Activated CD4-positive, alpha-beta T cell treated with anti-CD3 and anti-CD28 coated beads for 36 hours (primary cell): ENCODE results near the gene KRT16. TPM values are rescaled to one million over a fixed set of nuclear protein-coding genes. Genes with fewer than 3 reads are reported as not detected.
"Not testable (repeated sequence)": the region's sequence is repeated elsewhere in the genome, so short reads cannot be mapped to it uniquely, and the experiment has no call there.

Source experiments
- ATAC-seq: fragments of 200-7000 bp; cut with Tn5 transposase; one replicate; pipeline ENCODE4 v1.10.0; 2021; ENCODE audit warnings: mild to moderate bottlenecking, moderate library complexity
- CTCF ChIA-PET: fragments of 350-600 bp; sonication (Branson Sonifier 250); formaldehyde crosslinking; loops from one replicate; lab custom pipeline; 2021; ENCODE audit warnings: antibody characterized with exemption; lab: Charles Lee
- POLR2A ChIA-PET: fragments of 350-600 bp; sonication (Branson Sonifier 250); formaldehyde crosslinking; loops from one replicate; lab custom pipeline; 2021; ENCODE audit warnings: antibody characterized with exemption, inconsistent platforms; lab: Charles Lee
- DNase-seq: peaks from one replicate; pipeline ENCODE4 v3.0.0-alpha.2; 2020
- H3K27ac Mint-ChIP-seq: one replicate; pipeline ENCODE4 v1.8.0; 2021; ENCODE audit warnings: mixed read lengths
- H3K27me3 Mint-ChIP-seq: one replicate; pipeline ENCODE4 v1.8.0; 2021; ENCODE audit warnings: mixed read lengths
- H3K36me3 Mint-ChIP-seq: one replicate; pipeline ENCODE4 v1.8.0; 2021; ENCODE audit warnings: low read depth, mixed read lengths
- H3K4me1 Mint-ChIP-seq: one replicate; pipeline ENCODE4 v1.8.0; 2021; ENCODE audit warnings: mixed read lengths
- H3K4me3 Mint-ChIP-seq: one replicate; pipeline ENCODE4 v1.8.0; 2021; ENCODE audit warnings: mild to moderate bottlenecking, moderate library complexity, mixed read lengths
- H3K9me3 Mint-ChIP-seq: one replicate; pipeline ENCODE4 v1.8.0; 2021; ENCODE audit warnings: low read depth, mixed read lengths
- intact Hi-C, 2 experiments: fragments of 100-400 bp; cut with DNase I in 1 of 2; cut with micrococcal nuclease in 1 of 2; formaldehyde crosslinking; loops; one replicate each; pipeline versions ENCODE4 v1.14.2 to v1.15.1; 2022 to 2024; cut with DNase I, micrococcal nuclease
- total RNA-seq, 2 experiments: library from RNA; stranded (reverse); gene quantifications; one replicate each; pipeline ENCODE4 v1.2.3, GENCODE V29; 2021

Gene KRT16
- total RNA-seq, 2 experiments from 2014 or later: not detected

DNA sequence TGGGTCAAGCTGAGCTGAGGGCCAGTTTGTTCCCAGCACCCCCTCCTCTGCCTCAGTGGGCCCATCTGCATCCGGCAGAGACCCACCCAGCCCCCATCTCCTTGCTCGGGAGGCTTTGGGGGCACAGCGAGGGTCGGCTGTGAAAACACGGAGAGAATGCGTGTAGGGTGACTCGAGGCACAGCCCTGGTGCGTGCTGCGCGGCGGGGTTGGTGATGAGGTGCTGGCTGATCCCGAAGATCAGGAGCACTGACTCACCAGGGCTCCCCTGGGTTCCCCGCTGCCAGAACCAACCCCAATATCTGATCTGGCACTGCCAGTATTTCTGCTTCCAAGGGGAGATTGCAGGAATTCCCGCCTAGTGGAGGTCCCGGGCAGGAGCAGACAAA, 19.3 kb upstream of the KRT16 start:
- intact Hi-C loops: no loop called here
- no peaks in the 10 kb centered on the region for H3K27me3 Mint-ChIP-seq
- H3K9me3 Mint-ChIP-seq: no peaks in the 10 kb centered on the region
- no peak overlapping the region for H3K27ac Mint-ChIP-seq
- CTCF ChIA-PET: no interaction called here
- H3K36me3 Mint-ChIP-seq: no peaks in the 10 kb centered on the region
- H3K4me3 Mint-ChIP-seq: no peak overlapping the region
- ATAC-seq: no peak
- DNase-seq: no peak
- no peaks in the 10 kb centered on the region for H3K4me1 Mint-ChIP-seq
- POLR2A ChIA-PET: no interaction called here

DNA sequence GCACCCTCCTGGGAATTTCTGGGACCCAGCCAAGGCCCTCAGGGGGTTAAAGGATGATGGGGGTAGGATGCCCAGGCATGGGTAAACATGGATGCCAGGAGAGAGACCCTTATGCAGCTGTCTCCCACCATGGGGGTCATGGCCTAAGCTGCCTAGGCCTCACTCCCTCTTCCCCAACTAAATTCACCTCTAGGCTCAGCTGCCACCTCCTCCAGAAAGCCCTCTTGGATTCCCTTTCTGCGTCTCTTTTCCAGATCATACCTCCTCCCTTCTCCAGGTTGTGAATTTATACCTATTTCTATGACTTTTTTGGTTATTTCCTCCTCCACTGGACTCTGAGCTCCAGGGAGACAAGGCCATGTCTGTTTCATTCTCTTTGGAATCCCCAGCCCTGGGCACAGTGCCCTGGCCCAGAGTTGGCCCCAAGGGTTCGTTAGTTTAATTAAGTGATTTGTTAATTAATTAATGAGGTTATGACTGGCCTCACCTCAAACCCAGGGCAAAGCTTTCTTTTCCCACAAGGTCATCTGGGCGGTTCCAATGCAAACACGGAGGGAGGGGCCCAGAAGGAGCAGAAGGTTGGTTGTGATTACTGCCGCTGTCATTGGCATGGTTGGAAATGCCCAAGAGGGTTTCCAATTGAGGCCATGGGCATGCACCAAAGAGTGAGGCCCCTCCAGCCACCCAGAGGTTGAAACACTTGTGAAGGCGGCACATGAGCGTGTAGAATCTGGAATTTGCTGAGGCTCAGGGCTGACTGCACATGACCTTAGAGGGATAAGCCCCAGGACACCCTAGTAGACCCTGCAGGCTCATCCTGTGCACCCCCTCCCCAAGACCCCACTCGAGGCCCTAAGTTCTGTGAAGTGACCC, 18.7 kb upstream of the KRT16 start:
- Mint-ChIP-seq H3K4me3 (no peak overlapping the region), H3K9me3 (no peaks in the 10 kb centered on the region), H3K36me3 (no peaks in the 10 kb centered on the region), H3K4me1 (no peaks in the 10 kb centered on the region), H3K27ac (no peak overlapping the region), H3K27me3 (no peaks in the 10 kb centered on the region)
- ATAC-seq (no peak), DNase-seq (no peak)
- ChIA-PET CTCF (interaction anchor here (0.6 kb wide), 1 partner anchor 81 kb away, joined by 3 read pairs; no protein-coding TSS in a partner anchor), POLR2A (interaction anchor here (0.6 kb wide), 1 partner anchor 1925 kb away, joined by 3 read pairs; no protein-coding TSS in a partner anchor)
- intact Hi-C loops: no loop called here

DNA sequence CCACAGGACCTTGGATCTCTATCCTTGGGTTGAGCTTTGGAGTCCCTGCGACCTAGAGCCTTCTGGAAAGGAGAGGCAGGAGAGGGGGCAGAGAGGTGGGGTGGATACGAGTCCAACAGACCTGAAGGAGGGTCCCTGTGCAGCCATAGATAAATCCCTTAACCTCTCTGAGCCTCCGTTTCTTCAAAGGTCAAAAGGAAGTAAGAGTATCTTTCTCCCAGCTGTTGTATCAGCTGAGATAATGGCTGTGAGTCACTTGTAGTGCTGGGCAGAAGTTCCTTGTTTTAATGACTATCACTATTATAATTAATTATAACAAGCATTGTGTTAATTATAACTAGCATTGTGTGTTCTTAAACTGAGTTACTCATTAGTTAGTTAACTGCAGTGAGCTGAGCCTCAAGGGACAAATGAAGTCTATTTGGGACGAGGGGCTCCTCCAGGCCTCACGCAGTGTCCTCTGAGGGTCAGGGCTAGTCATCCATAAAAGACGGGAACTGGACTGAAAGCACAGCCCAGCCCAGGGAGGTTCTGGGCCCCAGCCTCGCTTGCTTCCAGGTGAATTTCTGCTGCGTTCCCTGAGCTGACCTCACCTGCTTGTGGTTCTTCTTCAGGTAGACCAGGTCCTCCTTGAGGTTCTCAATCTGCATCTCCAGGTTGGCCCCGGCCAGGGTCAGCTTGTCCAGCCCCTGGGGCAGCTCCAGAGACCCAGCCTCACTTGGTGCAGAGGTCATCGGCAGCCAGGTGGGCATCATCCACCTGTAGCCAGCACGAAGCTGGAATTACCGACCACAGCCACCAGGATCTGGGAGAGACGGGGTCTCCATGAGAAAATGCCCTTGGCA, 17.5 kb upstream of the KRT16 start:
- DNase-seq (no peak), ATAC-seq (no peak)
- Mint-ChIP-seq H3K27me3 (no peaks in the 10 kb centered on the region), H3K27ac (no peak overlapping the region), H3K36me3 (no peaks in the 10 kb centered on the region), H3K4me1 (no peaks in the 10 kb centered on the region), H3K9me3 (no peaks in the 10 kb centered on the region), H3K4me3 (no peak overlapping the region)
- ChIA-PET POLR2A (no interaction called here), CTCF (no interaction called here)
- intact Hi-C loops: no loop called here

DNA sequence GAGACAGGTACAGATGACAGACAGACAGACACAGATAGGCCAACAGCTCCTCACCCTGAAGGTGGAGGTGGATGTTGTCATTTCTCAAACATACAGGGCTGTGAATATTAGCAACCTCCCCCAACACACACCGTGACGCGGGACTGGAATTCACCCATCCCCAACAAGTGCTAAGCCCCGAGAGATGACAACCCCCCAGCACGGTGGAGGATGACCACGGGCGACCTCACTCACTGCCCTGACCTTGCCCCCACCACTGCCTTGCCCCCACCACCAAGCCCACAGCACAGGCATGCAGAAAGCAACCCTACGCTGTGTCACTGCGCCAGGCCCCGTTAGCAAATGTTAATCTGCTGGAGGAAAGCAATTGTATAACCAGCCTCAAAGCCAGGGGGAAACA, 16.7 kb upstream of the KRT16 start:
- Mint-ChIP-seq H3K27ac (no peak overlapping the region), H3K36me3 (no peaks in the 10 kb centered on the region), H3K27me3 (no peaks in the 10 kb centered on the region), H3K9me3 (no peaks in the 10 kb centered on the region), H3K4me3 (no peak overlapping the region), H3K4me1 (no peaks in the 10 kb centered on the region)
- DNase-seq (no peak), ATAC-seq (no peak)
- ChIA-PET CTCF (no interaction called here), POLR2A (no interaction called here)
- intact Hi-C loops: no loop called here

DNA sequence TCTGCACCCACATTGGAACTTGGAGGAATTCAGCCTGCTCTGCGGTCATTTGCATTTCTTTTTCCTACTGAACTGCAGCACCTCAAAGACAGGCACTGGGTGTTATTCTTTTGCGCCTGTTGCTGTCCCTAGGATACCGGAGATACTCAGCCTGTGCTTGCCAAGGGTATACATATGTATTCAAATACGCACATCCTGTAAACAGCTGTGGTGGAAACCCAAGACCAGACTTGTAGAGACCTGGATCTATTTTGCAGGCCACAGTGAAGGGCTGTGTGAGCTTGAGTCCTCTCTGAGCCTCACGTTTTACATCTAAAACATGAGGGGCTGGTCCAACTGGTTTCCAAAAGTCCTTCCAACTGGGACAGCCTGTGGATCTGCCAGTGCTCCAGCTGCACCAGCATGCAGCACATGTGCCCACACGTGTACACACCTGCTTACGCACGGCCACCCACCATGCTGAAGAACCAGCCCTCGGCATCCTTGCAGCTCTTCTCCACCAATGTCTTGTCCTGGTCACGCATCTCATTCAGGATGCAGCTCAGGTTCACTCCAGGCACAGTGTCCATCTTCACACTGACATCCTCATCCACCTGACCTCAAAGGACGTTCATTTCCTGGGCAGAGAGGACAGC, 16.2 kb upstream of the KRT16 start:
- POLR2A ChIA-PET, H3K9me3 Mint-ChIP-seq, ATAC-seq, DNase-seq, H3K27me3 Mint-ChIP-seq, intact Hi-C loops, H3K36me3 Mint-ChIP-seq, H3K4me3 Mint-ChIP-seq, H3K27ac Mint-ChIP-seq, H3K4me1 Mint-ChIP-seq: not testable (repeated sequence)
- CTCF ChIA-PET: interaction anchor here (0.7 kb wide), 1 partner anchor 1414 kb away, joined by 3 read pairs; no protein-coding TSS in a partner anchor

DNA sequence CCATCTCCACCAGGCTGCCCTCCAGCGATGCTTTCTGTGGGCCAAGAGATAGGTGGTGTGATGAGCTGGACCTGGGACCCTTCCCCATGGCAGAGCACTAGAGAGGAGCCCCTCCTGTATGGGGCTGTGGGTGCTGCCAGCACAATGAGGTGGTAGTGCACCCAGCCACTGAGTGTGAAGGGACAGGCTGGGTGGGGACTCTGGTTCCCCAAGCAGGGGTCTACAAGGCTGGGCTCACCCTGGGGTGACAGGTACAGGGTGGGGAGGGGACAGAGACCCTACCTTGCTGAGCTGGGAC, 15.5 kb upstream of the KRT16 start:
- DNase-seq, H3K4me3 Mint-ChIP-seq, H3K36me3 Mint-ChIP-seq, CTCF ChIA-PET, H3K9me3 Mint-ChIP-seq, intact Hi-C loops, ATAC-seq, H3K27ac Mint-ChIP-seq, H3K27me3 Mint-ChIP-seq, H3K4me1 Mint-ChIP-seq: not testable (repeated sequence)
- POLR2A ChIA-PET: interaction anchor here (0.6 kb wide), 1 partner anchor 144 kb away, joined by 4 read pairs; no protein-coding TSS in a partner anchor

DNA sequence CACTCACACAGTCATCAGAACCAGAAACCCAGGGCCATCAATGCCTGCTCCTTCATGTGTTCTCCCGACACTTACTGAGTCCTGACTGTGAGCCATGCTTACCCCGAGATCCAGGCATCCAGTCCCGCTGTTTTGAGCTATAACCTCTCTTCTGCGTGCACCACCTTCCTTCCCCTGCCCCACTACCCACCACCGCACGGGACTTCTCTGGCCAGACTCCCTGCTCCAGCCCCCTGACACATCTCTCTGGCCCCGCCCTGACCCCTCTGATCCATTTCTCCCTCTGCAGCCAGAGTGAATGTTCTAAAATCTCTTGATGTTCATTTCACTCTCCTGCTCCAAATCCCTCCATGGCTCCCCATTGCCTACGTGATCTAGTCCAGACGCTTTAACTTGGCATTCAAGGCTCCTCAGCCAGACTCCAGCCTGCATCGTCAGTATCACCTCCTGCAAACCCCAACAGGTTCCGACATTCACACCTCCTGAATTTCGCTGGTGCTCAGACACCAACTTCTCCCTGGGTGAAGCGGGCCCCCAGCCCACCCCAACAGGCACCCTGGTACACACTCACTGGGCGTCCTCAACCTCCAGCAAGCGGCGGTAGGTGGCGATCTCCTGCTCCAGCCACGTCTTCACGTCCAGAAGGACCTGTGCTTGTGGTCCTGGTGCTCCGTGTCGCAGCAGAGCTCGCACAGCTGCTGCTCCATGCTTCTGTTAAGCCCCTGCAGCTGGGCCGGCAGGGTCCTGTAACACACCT, 14.9 kb upstream of the KRT16 start:
- no peak for ATAC-seq
- Mint-ChIP-seq H3K9me3 (no peaks in the 10 kb centered on the region), H3K36me3 (no peaks in the 10 kb centered on the region), H3K4me3 (no peak overlapping the region), H3K4me1 (no peaks in the 10 kb centered on the region), H3K27me3 (no peaks in the 10 kb centered on the region), H3K27ac (no peak overlapping the region)
- ChIA-PET POLR2A (interaction anchor here (0.6 kb wide), 1 partner anchor 143 kb away, joined by 4 read pairs; no protein-coding TSS in a partner anchor), CTCF (no interaction called here)
- DNase-seq: no peak
- intact Hi-C loops: no loop called here

DNA sequence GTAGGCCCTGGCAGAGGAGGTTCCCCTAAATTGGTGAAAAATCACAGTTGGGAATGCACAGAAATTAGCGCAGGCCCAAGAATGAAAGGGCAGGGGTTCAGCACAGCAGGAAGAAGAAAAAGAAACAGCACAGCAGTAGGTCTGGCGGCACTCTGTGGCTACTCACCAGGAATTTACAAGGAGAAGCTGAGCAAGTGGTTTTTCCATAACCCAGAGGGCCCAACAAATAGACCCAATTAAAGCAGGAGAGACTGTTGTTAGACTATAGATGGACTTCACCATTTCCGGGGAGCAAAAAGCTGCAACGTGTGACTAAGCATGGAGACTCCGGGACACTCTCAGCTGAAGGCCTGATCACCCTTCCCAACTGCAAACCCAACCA, 14.3 kb upstream of the KRT16 start:
- H3K27me3 Mint-ChIP-seq, CTCF ChIA-PET, H3K4me1 Mint-ChIP-seq, H3K4me3 Mint-ChIP-seq, DNase-seq, intact Hi-C loops, POLR2A ChIA-PET, ATAC-seq, H3K36me3 Mint-ChIP-seq, H3K27ac Mint-ChIP-seq, H3K9me3 Mint-ChIP-seq: not testable (repeated sequence)

DNA sequence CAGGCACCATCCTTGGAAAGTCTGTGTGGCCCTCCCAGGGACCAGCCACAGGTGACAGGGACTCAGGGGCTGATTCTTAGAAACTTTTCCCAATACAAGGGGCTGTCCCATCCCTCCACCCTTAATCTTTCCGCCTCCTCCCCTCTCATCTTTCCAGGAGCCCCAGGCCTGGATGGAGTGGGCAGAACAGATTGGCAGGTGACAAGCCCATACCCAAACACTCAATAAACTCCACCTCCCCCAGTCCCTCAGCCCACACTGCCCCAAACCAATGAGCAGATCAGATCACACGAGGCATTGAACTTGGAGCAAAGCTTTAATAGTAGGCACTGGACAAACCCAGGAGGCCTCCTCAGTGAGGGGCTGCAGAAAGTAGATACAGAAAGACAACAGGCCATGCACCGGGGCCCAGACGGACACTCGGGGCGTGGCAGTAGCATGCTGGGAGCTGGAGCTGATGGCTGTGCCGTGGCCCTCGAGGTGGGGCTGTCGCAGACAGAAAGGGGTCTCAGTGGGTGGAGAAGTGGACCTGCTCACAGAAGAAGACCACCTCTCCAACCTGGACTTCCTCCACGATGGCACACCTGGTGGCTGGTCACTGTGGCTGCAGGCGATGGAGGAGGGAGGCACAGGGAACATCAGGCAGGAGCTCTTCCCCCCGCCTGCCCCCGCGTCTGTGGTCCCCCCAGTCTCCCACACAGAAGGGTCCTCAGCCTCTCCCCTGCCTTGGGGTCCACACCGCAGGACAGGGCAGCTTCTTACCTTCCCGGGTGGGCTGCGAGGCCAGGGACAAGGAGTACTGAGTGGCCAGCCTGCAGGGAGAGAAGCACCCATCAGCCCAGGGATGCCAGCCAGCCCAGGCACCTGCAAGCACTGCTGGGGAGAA, 13.7 kb upstream of the KRT16 start:
- DNase-seq, H3K27ac Mint-ChIP-seq, H3K4me3 Mint-ChIP-seq, POLR2A ChIA-PET, H3K27me3 Mint-ChIP-seq, H3K36me3 Mint-ChIP-seq, intact Hi-C loops, H3K4me1 Mint-ChIP-seq, ATAC-seq, CTCF ChIA-PET, H3K9me3 Mint-ChIP-seq: not testable (repeated sequence)

DNA sequence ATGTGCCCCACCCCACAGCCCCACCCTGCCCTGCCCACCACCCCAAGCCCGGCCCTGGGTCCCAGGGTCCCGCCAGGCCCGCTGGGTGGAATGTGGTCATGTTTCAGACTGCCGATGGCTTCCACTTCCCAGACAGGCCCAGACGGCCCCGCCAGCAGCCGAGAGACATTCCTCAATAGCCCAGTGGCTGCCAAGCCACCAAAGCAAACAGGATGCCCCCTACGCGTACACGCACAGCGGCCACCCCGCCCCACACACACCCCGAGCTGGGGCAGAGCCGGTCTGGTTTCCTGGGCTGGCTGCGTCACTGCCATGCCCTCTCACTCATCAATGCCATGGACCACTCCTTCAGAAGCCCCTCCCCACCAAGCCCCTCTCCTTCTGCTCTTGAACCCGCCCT, 13.0 kb upstream of the KRT16 start:
- no peaks in the 10 kb centered on the region for H3K4me1 Mint-ChIP-seq
- H3K36me3 Mint-ChIP-seq: no peaks in the 10 kb centered on the region
- no peak for ATAC-seq
- DNase-seq: no peak
- no peak overlapping the region for H3K27ac Mint-ChIP-seq
- POLR2A ChIA-PET: no interaction called here
- H3K9me3 Mint-ChIP-seq: no peaks in the 10 kb centered on the region
- no peak overlapping the region for H3K4me3 Mint-ChIP-seq
- no peaks in the 10 kb centered on the region for H3K27me3 Mint-ChIP-seq
- intact Hi-C loops: no loop called here
- CTCF ChIA-PET: no interaction called here
